HG03108 (cell line): Measurements from ENCODE around the gene GNA15.
"Not testable (repeated sequence)": the region's sequence is repeated elsewhere in the genome, so short reads cannot be mapped to it uniquely, and the experiment has no call there.

Experiments
- ATAC-seq: cut with Tn5 transposase; IDR thresholded peaks from one replicate; pipeline ENCODE4 v1.9.1; 2021; ENCODE audit warnings: moderate library complexity; ENCODE audit not compliant: unreplicated experiment

GNA15 gene

DNA sequence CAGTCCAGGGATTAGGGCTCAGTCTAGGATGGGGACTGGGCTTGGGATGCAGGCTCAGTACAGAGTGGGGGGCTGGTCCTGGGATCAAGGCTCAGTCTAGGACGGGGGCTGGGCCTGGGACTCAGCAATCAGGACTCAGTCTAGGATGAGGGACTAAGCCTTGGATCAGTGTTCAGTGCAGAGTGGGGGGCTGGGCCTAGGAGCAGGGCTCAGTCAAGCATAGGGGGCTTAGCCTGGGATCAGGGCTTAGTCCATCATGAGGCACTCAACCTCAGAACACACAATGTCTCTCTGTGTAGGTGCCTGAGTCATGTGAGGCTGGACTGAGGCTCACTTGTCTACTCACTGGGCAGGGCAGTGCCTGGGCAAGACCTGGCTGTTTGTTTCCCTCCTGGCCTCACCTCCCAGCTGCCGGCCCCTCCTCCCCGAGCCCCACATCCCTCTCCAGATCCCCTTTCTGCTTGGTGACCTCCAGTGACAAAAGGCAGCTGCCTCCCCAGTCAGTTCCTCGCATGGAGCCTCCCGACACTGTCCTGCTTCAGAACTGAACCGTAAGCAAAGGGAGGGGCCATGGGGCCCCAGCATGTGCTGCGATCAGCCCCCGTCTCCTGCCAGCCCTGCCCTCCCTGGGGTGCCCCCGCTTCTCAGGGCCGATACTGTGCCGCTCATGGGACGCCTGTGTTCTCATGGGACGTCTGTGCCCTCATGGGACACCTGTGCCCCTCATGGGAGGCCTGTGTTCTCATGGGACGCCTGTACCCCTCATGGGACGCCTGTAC lies 36.2 kb downstream of the GNA15 start:
- no peak for ATAC-seq

GRCh38 chr19:3172673-3173000 lies 36.8 kb downstream of the GNA15 start:
- not testable (repeated sequence) for ATAC-seq

GRCh38 chr19:3175781-3176714 lies 40.2 kb downstream of the GNA15 start:
- ATAC-seq, result no peak

GRCh38 chr19:3176715-3177501 lies 41.1 kb downstream of the GNA15 start:
- no peak for ATAC-seq

DNA sequence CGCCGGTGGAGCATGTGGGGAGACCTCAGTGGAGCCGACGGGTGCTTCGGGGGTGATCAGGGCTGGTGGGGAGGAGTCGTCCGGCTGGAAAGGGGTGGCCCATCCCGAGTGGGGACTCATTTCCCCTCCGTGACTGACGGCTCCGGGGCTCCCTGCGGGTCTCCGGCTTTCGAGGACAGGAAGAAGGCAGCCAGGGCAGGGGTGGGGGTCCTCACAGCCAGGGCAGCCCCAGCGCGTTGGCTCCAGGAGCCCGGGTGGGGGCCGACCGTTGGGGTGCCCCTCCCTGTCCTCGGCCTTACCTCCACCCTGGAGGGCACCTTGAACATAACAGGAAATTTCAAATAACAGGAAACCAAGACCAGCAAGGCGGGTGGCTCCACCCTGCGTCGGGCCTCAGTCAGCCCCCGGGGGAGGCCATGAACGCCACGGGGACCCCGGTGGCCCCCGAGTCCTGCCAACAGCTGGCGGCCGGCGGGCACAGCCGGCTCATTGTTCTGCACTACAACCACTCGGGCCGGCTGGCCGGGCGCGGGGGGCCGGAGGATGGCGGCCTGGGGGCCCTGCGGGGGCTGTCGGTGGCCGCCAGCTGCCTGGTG lies 42.6 kb downstream of the GNA15 start, which contains the start of gene S1PR4:
S1PR4 (plus strand) TSS at position 393 of the 596 bp plus-strand sequence; CDS start at position 417, 24 bp downstream.
- peak; percentile 37 for ATAC-seq

- peak; percentile 1 for ATAC-seq
These were observed 43.3 kb downstream of the GNA15 start for GRCh38 chr19:3178973-3179738.

- ATAC-seq, result no peak
These were observed 44.0 kb downstream of the GNA15 start for GRCh38 chr19:3179739-3180293.

GRCh38 chr19:3183721-3184641 lies 48.1 kb downstream of the GNA15 start:
- ATAC-seq, result no peak

DNA sequence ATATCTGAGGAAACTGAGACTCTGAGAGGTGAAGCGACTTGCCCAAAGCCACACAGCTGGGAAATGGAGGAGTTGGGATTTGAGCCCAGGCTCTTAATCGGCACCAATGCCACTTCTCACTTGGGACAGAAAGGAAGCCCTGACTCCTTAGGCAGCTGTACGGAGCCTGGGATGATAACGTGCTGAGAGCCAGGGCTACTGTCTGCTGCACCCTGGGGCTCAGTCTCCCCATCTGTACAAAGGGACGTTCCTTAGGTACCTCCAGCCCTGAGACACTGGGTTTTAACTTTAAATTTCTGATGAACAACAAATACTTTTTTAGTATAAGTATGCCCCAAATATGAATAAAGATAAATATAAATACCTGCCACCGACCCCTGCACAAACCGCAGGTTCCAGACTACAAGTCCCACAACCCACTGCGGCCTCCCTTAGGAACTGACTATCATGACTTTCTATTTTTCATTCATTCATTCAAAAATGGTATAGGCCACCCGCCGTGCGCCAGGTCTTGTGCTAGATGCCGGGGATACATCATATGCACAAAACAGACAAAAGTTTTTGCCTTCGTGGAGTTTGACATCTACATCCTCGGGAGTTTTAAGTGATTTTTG lies 49.1 kb downstream of the GNA15 start:
- ATAC-seq, result peak; percentile 17

DNA sequence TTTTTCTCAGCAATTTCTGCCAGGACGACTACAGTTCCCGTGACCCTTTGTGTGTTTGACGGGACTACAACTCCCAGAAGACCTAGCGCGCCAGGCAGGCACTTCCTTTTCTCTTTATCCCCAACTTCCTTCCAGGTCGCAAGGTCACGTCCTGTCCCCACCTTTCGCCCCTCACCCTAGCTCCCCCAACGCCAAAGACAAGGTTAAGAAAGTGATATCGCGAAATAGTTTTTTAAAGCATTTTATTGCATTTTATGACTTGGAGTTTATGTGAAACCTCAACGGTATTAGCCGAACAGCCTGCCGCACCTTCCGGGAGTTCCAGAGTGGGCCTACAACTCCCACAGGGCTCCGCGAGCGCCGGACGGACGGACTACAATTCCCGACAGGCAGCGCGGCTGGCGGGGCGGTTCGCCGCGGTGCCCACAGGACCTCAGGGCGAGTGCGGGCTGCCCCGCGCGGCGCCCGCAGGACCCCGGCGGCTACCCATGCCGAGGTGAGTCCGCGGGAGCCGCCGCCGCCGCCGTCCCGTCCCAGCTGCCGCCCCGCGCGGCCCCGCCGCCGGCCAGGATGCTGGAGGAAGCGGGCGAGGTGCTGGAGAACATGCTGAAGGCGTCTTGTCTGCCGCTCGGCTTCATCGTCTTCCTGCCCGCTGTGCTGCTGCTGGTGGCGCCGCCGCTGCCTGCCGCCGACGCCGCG lies 49.8 kb downstream of the GNA15 start, which contains the start of gene NCLN:
NCLN (plus strand) TSS at position 470 of the 699 bp plus-strand sequence; CDS start at position 571, 101 bp downstream.
- peak; percentile 71 for ATAC-seq

GRCh38 chr19:3186160-3186688 lies 50.4 kb downstream of the GNA15 start:
- ATAC-seq, result peak; percentile 23

DNA sequence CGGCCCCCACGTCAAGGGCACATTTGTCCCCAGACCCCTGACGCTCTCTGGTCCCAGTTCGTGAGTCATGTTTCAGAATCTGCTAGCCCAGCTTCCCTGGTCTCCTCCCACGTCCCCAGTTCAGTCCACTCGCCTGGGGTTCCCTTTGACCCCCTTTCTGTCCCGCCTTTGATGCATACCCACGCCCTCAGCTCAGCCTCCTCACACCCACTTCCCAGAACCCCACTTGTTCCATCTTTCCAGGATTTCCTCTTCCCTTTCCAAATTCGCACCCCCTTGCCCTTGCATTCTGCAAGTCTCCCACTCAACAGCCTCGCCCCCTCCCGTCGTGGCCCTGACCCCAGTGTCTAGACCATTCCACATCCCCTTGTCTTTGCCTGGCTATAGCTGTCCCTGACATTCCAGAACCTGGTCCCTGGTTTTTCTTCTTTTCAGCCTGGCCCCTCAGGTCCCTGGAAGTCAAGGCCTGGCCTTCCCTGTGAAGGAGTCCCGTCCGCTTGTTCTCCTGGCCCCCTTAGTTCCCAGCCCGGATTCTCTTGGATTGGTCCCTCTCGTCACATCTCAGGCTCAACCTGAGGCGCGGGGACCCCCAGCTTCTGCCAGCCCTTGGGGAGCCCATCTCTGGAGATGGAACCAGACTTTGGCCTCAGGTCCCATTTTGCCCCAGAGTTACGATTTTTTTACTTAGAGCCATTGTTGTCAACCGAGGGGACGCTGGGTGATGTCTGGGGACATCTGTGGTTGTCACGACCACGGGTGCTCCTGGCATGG lies 51.2 kb downstream of the GNA15 start:
- ATAC-seq, result no peak

DNA sequence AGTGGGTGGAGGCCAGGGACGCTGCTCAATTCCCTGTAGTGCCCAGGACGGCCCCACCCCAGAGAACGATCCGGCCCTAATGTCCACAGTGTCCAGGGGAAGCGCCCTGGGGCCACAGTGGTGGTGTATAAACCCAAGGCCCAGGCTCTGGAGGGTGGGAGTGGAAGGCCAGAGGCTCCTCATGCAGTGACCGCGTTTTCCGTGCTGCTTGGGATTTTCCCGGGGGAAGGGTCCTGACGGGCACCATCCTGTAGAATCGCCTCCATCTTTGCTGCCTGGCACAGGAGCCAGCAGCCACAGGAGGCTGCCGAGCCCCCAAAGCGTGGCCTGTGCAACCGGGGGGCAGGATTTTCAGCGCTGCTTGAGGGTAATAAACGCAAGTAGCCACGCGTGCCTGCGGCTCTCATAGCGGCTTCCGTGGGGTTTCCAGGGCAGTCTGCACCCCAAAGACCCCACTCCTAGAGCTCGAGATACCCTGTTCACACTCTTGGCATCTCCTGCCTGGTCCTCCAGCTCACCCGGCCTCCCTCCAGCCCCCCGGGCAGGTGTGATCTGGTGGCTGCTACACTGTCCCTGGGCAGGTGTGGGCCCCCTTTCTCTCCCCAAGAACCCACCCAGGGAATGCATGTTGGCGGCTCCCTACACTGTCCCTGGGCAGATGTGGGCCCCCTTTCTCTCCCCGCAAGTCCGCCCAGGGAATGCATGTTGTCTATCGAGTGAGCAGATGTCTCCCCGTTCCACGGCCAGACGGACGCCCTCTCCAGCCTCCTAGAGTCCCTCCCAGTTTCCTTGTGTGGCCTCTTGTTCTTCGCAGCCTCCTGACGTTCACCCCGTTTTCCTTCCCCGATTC lies 52.1 kb downstream of the GNA15 start:
- ATAC-seq, result no peak

- ATAC-seq, result no peak
These were observed 53.1 kb downstream of the GNA15 start for GRCh38 chr19:3188627-3189596.
